ENCODE results near the gene GRM8.

- no peak for TF ChIP-seq ZNF274 (IDR thresholded peaks at IDR 0.05; ENCODE audit: insufficient read depth, insufficient read length)
- TF ChIP-seq EP300 (IDR thresholded peaks at IDR 0.05; ENCODE audit: borderline replicate concordance in 1 of 2, control insufficient read depth in 1 of 2, low read depth in 2 of 2, low read length in 2 of 2): no peak
Observed at GRCh38 chr7:126440542-126440941, 812.2 kb downstream of the GRM8 start.

Data from GM12878 (cell line).